Jurkat, Clone E6-1 (cell line): ENCODE data around the gene PLA2G4C.

Experiments used
- DNase-seq: peaks from one replicate; pipeline ENCODE4 v3.0.0-alpha.2; 2011; ENCODE audit warnings: low read depth, low spot score
- H3K4me3 ChIP-seq: 2 replicates; pipeline ENCODE4 v1.5.1; 2011; ENCODE audit warnings: mild to moderate bottlenecking, low read length, control low read depth, moderate library complexity

The PLA2G4C gene

GRCh38 chr19:48010932-48011758, 99.5 kb downstream of the PLA2G4C start:
- no peak for DNase-seq
- no peak overlapping the region for H3K4me3 ChIP-seq

GRCh38 chr19:48006762-48007161, 103.9 kb downstream of the PLA2G4C start:
- H3K4me3 ChIP-seq: no peak overlapping the region
- DNase-seq: no peak

- no peak overlapping the region for H3K4me3 ChIP-seq
- DNase-seq: no peak
Observed at GRCh38 chr19:48004236-48004635, 106.4 kb downstream of the PLA2G4C start.

GRCh38 chr19:48000846-48001245, 109.8 kb downstream of the PLA2G4C start:
- DNase-seq: no peak
- no peak overlapping the region for H3K4me3 ChIP-seq

GRCh38 chr19:47998800-47999199, 111.8 kb downstream of the PLA2G4C start:
- no peak overlapping the region for H3K4me3 ChIP-seq
- DNase-seq: no peak
